Astrocyte (in vitro differentiated cells and primary cell): Measurements from ENCODE around the gene ANKRD23. TPM values are rescaled to one million over a fixed set of nuclear protein-coding genes. Genes with fewer than 3 reads are reported as not detected.
A peak's percentile ranks its signal among the peaks of the same experiment; 100 is the strongest.
"Not testable (repeated sequence)": the region's sequence is repeated elsewhere in the genome, so short reads cannot be mapped to it uniquely, and the experiment has no call there.

Experiments used
- DNase-seq: peaks from one replicate; pipeline ENCODE4 v3.0.0-alpha.2; 2010; ENCODE audit warnings: low read depth
- FAIRE-seq: peaks from 2 replicates; lab custom pipeline; 2011; peaks lifted over from hg19 to GRCh38; lab: Jason Lieb, UNC
- H2AFZ ChIP-seq: 2 replicates; pipeline ENCODE4 v1.6.0; 2012; ENCODE audit warnings: low read depth, low read length, inconsistent platforms
- H3K27ac ChIP-seq: 2 replicates; pipeline ENCODE4 v1.5.1; 2011; ENCODE audit warnings: low read depth, low read length, inconsistent platforms
- H3K27me3 ChIP-seq: 2 replicates; pipeline ENCODE4 v1.6.0; 2011; ENCODE audit warnings: low read length, inconsistent platforms; ENCODE audit not compliant: insufficient read depth
- H3K36me3 ChIP-seq: 2 replicates; pipeline ENCODE4 v1.5.1; 2011; ENCODE audit warnings: low read length, inconsistent platforms; ENCODE audit not compliant: insufficient read depth
- H3K4me1 ChIP-seq: 2 replicates; pipeline ENCODE4 v1.5.1; 2011; ENCODE audit warnings: low read length, inconsistent platforms; ENCODE audit not compliant: insufficient read depth
- H3K4me2 ChIP-seq: 2 replicates; pipeline ENCODE4 v1.6.0; 2012; ENCODE audit warnings: low read length, inconsistent platforms
- H3K4me3 ChIP-seq: 2 replicates; pipeline ENCODE4 v1.5.1; 2011; ENCODE audit warnings: low read depth, mild to moderate bottlenecking, low read length, inconsistent platforms; ENCODE audit not compliant: insufficient read depth
- H3K79me2 ChIP-seq: 2 replicates; pipeline ENCODE4 v1.6.0; 2012; ENCODE audit warnings: mild to moderate bottlenecking, low read length, inconsistent platforms; ENCODE audit not compliant: insufficient read depth
- H3K9ac ChIP-seq: 2 replicates; pipeline ENCODE4 v1.6.0; 2012; ENCODE audit warnings: mild to moderate bottlenecking, low read length, inconsistent platforms
- H3K9me3 ChIP-seq: 2 replicates; pipeline ENCODE4 v1.5.1; 2012; ENCODE audit warnings: low read depth, mild to moderate bottlenecking, low read length, inconsistent platforms; ENCODE audit not compliant: insufficient read depth
- H4K20me1 ChIP-seq: 2 replicates; pipeline ENCODE4 v1.6.0; 2012; ENCODE audit warnings: low read length, inconsistent platforms; ENCODE audit not compliant: insufficient read depth
- H3K27ac Mint-ChIP-seq: one replicate; pipeline ENCODE4 v1.8.0; 2021; ENCODE audit warnings: mild to moderate bottlenecking, mixed read lengths; ENCODE audit not compliant: unreplicated experiment
- H3K27me3 Mint-ChIP-seq: one replicate; pipeline ENCODE4 v1.8.0; 2021; ENCODE audit warnings: low read depth, mixed read lengths; ENCODE audit not compliant: unreplicated experiment
- H3K36me3 Mint-ChIP-seq: one replicate; pipeline ENCODE4 v1.8.0; 2021; ENCODE audit warnings: low read depth, mixed read lengths; ENCODE audit not compliant: unreplicated experiment
- H3K4me1 Mint-ChIP-seq: one replicate; pipeline ENCODE4 v1.8.0; 2021; ENCODE audit warnings: low read depth, mixed read lengths; ENCODE audit not compliant: unreplicated experiment
- H3K4me3 Mint-ChIP-seq: one replicate; pipeline ENCODE4 v1.8.0; 2021; ENCODE audit warnings: mild to moderate bottlenecking, moderate library complexity, mixed read lengths; ENCODE audit not compliant: unreplicated experiment
- H3K9me3 Mint-ChIP-seq: one replicate; pipeline ENCODE4 v1.8.0; 2021; ENCODE audit warnings: mild to moderate bottlenecking, mixed read lengths; ENCODE audit not compliant: unreplicated experiment
- CTCF ChIP-seq: IDR thresholded peaks from 2 replicates; pipeline ENCODE4 v1.5.1; 2011; ENCODE audit warnings: low read depth, mild to moderate bottlenecking, inconsistent platforms, low read length, moderate library complexity; ENCODE audit not compliant: insufficient read depth
- EZH2 ChIP-seq: IDR thresholded peaks from 2 replicates; pipeline ENCODE4 v1.6.1; 2012; ENCODE audit warnings: mild to moderate bottlenecking, low read length, inconsistent platforms; ENCODE audit not compliant: insufficient read depth
- total RNA-seq: library from RNA; stranded (reverse); gene quantifications from 2 replicates; pipeline ENCODE4 v1.2.1, GENCODE V29; 2021

The ANKRD23 gene
- total RNA-seq, 1 donor from 2014 or later = 2.5 TPM

DNA sequence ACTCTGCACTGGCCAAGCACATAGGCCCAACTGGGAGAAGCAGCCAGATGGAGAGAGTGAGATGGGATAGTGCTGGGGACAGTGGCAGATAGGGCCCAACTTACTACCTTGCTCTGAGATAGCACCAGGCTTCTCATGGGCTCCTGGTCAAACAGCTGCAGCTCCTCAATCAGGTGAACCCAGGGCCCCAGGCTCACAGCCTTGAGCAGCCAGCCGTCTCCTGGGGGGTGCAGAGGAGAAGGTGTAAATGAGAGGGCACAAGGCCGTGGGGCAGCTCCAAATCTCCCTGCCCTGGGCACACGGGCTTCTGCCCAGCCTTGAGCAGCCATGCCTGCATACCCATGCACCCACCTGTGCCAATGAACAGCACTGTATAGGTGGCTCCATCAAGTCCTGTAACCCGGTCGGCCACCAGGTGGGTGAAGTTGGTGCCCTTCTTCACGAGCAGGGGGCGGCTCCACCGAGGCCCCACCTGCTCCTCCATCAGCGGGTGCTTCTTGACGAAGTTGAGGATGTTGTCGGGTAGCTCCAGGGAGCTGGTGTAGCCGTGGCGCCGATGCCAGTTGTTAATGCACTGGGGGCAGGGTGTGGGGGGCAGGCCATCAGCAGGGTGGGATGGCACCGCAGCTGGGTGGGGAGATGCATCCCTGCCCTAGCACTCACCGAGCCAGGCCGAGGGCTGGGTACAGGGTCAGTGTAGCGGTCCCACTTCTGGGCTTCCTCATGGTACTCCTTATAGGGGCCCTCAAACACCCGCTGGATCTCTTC lies 19.9 kb upstream of the ANKRD23 start:
- no peak for TF ChIP-seq EZH2
- no peak for TF ChIP-seq CTCF
- Histone ChIP-seq H4K20me1 (peaks cover 80% of the 10 kb centered on the region), H3K9ac (no peak overlapping the region), H3K27me3 (no peaks in the 10 kb centered on the region), H3K4me1 (peaks cover 24% of the 10 kb centered on the region), H3K79me2 (peaks cover 47% of the 10 kb centered on the region), H2AFZ (no peak overlapping the region), H3K4me2 (no peak overlapping the region), H3K36me3 (peaks cover 30% of the 10 kb centered on the region), H3K4me3 (no peak overlapping the region), H3K9me3 (no peaks in the 10 kb centered on the region), H3K27ac (no peak overlapping the region)
- H3K9me3 Mint-ChIP-seq = no peaks in the 10 kb centered on the region
- DNase-seq (no peak), FAIRE-seq (no peak)
- H3K27ac Mint-ChIP-seq = no peak overlapping the region
- peaks cover 12% of the 10 kb centered on the region for H3K4me1 Mint-ChIP-seq
- H3K27me3 Mint-ChIP-seq = no peaks in the 10 kb centered on the region
- peaks cover 5% of the 10 kb centered on the region for H3K36me3 Mint-ChIP-seq
- no peak overlapping the region for H3K4me3 Mint-ChIP-seq

DNA sequence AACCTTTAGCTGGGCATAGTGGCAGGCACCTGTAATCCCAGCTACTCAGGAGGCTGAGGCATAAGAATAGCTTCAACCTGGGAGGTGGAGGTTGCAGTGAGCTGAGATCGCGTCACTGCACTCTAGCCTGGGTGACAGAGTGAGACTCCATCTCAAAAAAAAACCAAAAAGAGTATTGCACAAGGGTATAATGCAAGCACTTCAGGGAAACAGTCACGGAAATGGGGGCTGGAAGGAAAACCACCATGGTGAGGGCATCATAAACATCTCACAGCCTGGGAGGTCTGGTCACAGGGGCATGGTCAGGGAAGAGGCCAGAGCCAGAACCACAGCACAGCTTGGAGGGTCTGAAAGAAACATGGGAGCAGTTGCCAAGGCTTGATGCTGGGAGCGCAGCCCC lies 19.2 kb upstream of the ANKRD23 start:
- Histone ChIP-seq H4K20me1 (peaks cover 80% of the 10 kb centered on the region), H3K4me1 (peaks cover 25% of the 10 kb centered on the region), H3K79me2 (peaks cover 40% of the 10 kb centered on the region), H3K36me3 (peaks cover 30% of the 10 kb centered on the region)
- H2AFZ ChIP-seq, H3K27me3 ChIP-seq, DNase-seq, H3K4me3 ChIP-seq, H3K9me3 ChIP-seq, H3K27ac Mint-ChIP-seq, H3K27me3 Mint-ChIP-seq, FAIRE-seq, H3K27ac ChIP-seq, H3K9ac ChIP-seq, H3K9me3 Mint-ChIP-seq, H3K36me3 Mint-ChIP-seq, H3K4me2 ChIP-seq: not testable (repeated sequence)
- H3K4me3 Mint-ChIP-seq = peak overlapping the region; percentile 27
- peaks cover 12% of the 10 kb centered on the region for H3K4me1 Mint-ChIP-seq

GRCh38 chr2:96861074-96861473 lies 17.3 kb upstream of the ANKRD23 start:
- no peak overlapping the region for H3K27ac Mint-ChIP-seq
- Histone ChIP-seq H3K9ac (no peak overlapping the region), H3K27ac (no peak overlapping the region), H3K36me3 (peaks cover 30% of the 10 kb centered on the region), H3K4me3 (no peak overlapping the region), H3K4me2 (no peak overlapping the region), H4K20me1 (peaks cover 69% of the 10 kb centered on the region), H3K4me1 (peaks cover 19% of the 10 kb centered on the region), H3K27me3 (no peaks in the 10 kb centered on the region), H3K79me2 (peaks cover 37% of the 10 kb centered on the region), H3K9me3 (no peaks in the 10 kb centered on the region), H2AFZ (no peak overlapping the region)
- DNase-seq (no peak), FAIRE-seq (no peak)
- TF ChIP-seq CTCF (no peak), EZH2 (no peak)
- peaks cover 8% of the 10 kb centered on the region for H3K4me1 Mint-ChIP-seq
- no peaks in the 10 kb centered on the region for H3K9me3 Mint-ChIP-seq
- H3K36me3 Mint-ChIP-seq = peaks cover 8% of the 10 kb centered on the region
- H3K4me3 Mint-ChIP-seq = no peak overlapping the region
- H3K27me3 Mint-ChIP-seq = no peaks in the 10 kb centered on the region
